ENCODE results near the gene FCSK. TPM values are rescaled to one million over a fixed set of nuclear protein-coding genes. Genes with fewer than 3 reads are reported as not detected.
A peak's percentile ranks its signal among the peaks of the same experiment; 100 is the strongest.

The FCSK gene
- total RNA-seq, 4 donors from 2014 or later, result 12.1 to 65.3 (median 22.9) TPM

GRCh38 chr16:70473446-70474319, 19.3 kb downstream of the FCSK start:
- TF ChIP-seq CTCF (IDR thresholded peaks at IDR 0.05) (no peak), POLR2A (IDR thresholded peaks at IDR 0.05) (no peak)
- no peaks in the 10 kb centered on the region for H3K36me3 ChIP-seq
- H3K9me3 ChIP-seq, result no peaks in the 10 kb centered on the region
- no peaks in the 10 kb centered on the region for H3K27me3 ChIP-seq
- H3K4me1 ChIP-seq, result no peaks in the 10 kb centered on the region
- no peak overlapping the region for H3K4me3 ChIP-seq
- DNase-seq, result no peak
- intact Hi-C loops (cut with DNase I; ENCODE audit: low total_unique reads), result no loop called here
- no peak overlapping the region for H3K27ac ChIP-seq

GRCh38 chr16:70474320-70475053, 20.1 kb downstream of the FCSK start:
- H3K36me3 ChIP-seq, result no peaks in the 10 kb centered on the region
- H3K27me3 ChIP-seq, result no peaks in the 10 kb centered on the region
- H3K4me1 ChIP-seq, result no peaks in the 10 kb centered on the region
- no peaks in the 10 kb centered on the region for H3K9me3 ChIP-seq
- H3K4me3 ChIP-seq, result no peak overlapping the region
- intact Hi-C loops (cut with DNase I; ENCODE audit: low total_unique reads), result no loop called here
- DNase-seq, result no peak
- no peak overlapping the region for H3K27ac ChIP-seq
- TF ChIP-seq CTCF (IDR thresholded peaks at IDR 0.05) (no peak), POLR2A (IDR thresholded peaks at IDR 0.05) (no peak)

- H3K36me3 ChIP-seq, result no peaks in the 10 kb centered on the region
- intact Hi-C loops (cut with DNase I; ENCODE audit: low total_unique reads), result no loop called here
Observed at GRCh38 chr16:70475054-70475871, 20.9 kb downstream of the FCSK start.

GRCh38 chr16:70476272-70477020, 22.1 kb downstream of the FCSK start:
- DNase-seq, result no peak
- intact Hi-C loops (cut with DNase I; ENCODE audit: low total_unique reads), result no loop called here
- Histone ChIP-seq H3K36me3 (no peaks in the 10 kb centered on the region), H3K9me3 (no peaks in the 10 kb centered on the region), H3K4me1 (no peaks in the 10 kb centered on the region), H3K4me3 (no peak overlapping the region), H3K27ac (peak overlapping the region in 1 of 2 donors; percentile 48), H3K27me3 (no peaks in the 10 kb centered on the region)
- TF ChIP-seq POLR2A (IDR thresholded peaks at IDR 0.05) (no peak), CTCF (IDR thresholded peaks at IDR 0.05) (no peak)

More at GRCh38 chr16:70475054-70475871, 20.9 kb downstream of the FCSK start:
- no peaks in the 10 kb centered on the region for H3K4me1 ChIP-seq
- H3K27me3 ChIP-seq, result no peaks in the 10 kb centered on the region
- no peak for TF ChIP-seq CTCF (IDR thresholded peaks at IDR 0.05)
- TF ChIP-seq POLR2A (IDR thresholded peaks at IDR 0.05), result no peak
- no peak for DNase-seq
- no peak overlapping the region for H3K27ac ChIP-seq
- H3K4me3 ChIP-seq, result no peak overlapping the region
- H3K9me3 ChIP-seq, result no peaks in the 10 kb centered on the region

Measured in uterus (tissue), 4 donors.